CD4-positive, alpha-beta T cell (primary cell): ENCODE results near the gene CASP7. TPM values are rescaled to one million over a fixed set of nuclear protein-coding genes. Genes with fewer than 3 reads are reported as not detected.

Experiments
- ATAC-seq: fragments of 200-7000 bp; cut with Tn5 transposase; one replicate; pipeline ENCODE4 v1.10.0; 2022; ENCODE audit warnings: mild to moderate bottlenecking; ENCODE audit not compliant: poor library complexity
- CTCF ChIA-PET: fragments of 350-600 bp; sonication (Branson Sonifier 250); formaldehyde crosslinking; loops from one replicate; lab custom pipeline; 2021; ENCODE audit warnings: antibody characterized with exemption, inconsistent platforms; lab: Charles Lee
- POLR2A ChIA-PET: fragments of 350-600 bp; sonication (Branson Sonifier 250); formaldehyde crosslinking; loops from one replicate; lab custom pipeline; 2021; ENCODE audit warnings: antibody characterized with exemption, inconsistent platforms; lab: Charles Lee
- DNase-seq, 14 experiments: peaks; one replicate each; pipeline ENCODE4 v3.0.0-alpha.2; 2013 to 2020; ENCODE audit warnings: mixed read lengths in 2 of 14
- H3K27ac ChIP-seq, 2 donors: one replicate each; pipeline versions ENCODE4 v1.5.1 to v1.7.0; 2013; ENCODE audit warnings: low read length in 2 of 2, low read depth in 1 of 2, mild to moderate bottlenecking in 1 of 2
- H3K27me3 ChIP-seq, 2 experiments: 1 replicate in 1 of 2; 2 replicates in 1 of 2; pipeline versions ENCODE4 v1.6.1 to v1.7.0; 2013; ENCODE audit warnings: low read length in 2 of 2, control low read depth in 1 of 2, mild to moderate bottlenecking in 1 of 2, moderate library complexity in 1 of 2; ENCODE audit not compliant: insufficient read depth in 2 of 2, control insufficient read depth in 1 of 2
- H3K36me3 ChIP-seq: one replicate; pipeline ENCODE4 v1.6.1; 2013; ENCODE audit warnings: low read length, control low read depth; ENCODE audit not compliant: insufficient read depth
- H3K4me1 ChIP-seq: one replicate; pipeline ENCODE4 v1.6.1; 2013; ENCODE audit warnings: low read length, control low read depth; ENCODE audit not compliant: insufficient read depth
- H3K4me3 ChIP-seq: one replicate; pipeline ENCODE4 v1.5.1; 2013; ENCODE audit warnings: mild to moderate bottlenecking, low read length, moderate library complexity
- H3K9me3 ChIP-seq, 2 experiments: 1 replicate in 1 of 2; 2 replicates in 1 of 2; pipeline versions ENCODE4 v1.6.1 to v1.7.0; 2013; ENCODE audit warnings: low read length in 2 of 2, mild to moderate bottlenecking in 2 of 2, control low read depth in 1 of 2, moderate library complexity in 1 of 2; ENCODE audit not compliant: control insufficient read depth in 1 of 2, insufficient read depth in 1 of 2
- H3K27ac Mint-ChIP-seq: one replicate; pipeline ENCODE4 v1.8.0; 2020; ENCODE audit warnings: mixed read lengths
- H3K27me3 Mint-ChIP-seq: one replicate; pipeline ENCODE4 v1.8.0; 2021; ENCODE audit warnings: mixed read lengths
- H3K36me3 Mint-ChIP-seq: one replicate; pipeline ENCODE4 v1.8.0; 2021; ENCODE audit warnings: low read depth, mixed read lengths
- H3K4me1 Mint-ChIP-seq: one replicate; pipeline ENCODE4 v1.8.0; 2021; ENCODE audit warnings: low read depth, mixed read lengths
- H3K4me3 Mint-ChIP-seq: one replicate; pipeline ENCODE4 v1.8.0; 2020; ENCODE audit warnings: mild to moderate bottlenecking, mixed read lengths
- H3K9me3 Mint-ChIP-seq: one replicate; pipeline ENCODE4 v1.8.0; 2020; ENCODE audit warnings: mixed read lengths
- CTCF ChIP-seq: fragments of 200-600 bp; IDR thresholded peaks from one replicate; pipeline ENCODE4 v1.8.0; 2022; ENCODE audit warnings: antibody characterized with exemption, mild to moderate bottlenecking
- intact Hi-C, 2 experiments: fragments of 100-400 bp; cut with DNase I in 1 of 2; cut with micrococcal nuclease in 1 of 2; formaldehyde crosslinking; loops; one replicate each; pipeline versions ENCODE4 v1.15.1 to v1.9.0; 2023 to 2025; cut with DNase I, micrococcal nuclease
- total RNA-seq, 174 experiments: library from RNA in 2 of 174; stranded (reverse) in 2 of 174; gene quantifications; one replicate each; pipeline ENCODE4 v1.2.3 and lab custom pipeline; 2021 to 2026

Gene CASP7
- total RNA-seq, 2 experiments from 2014 or later: 8.5 to 8.6 TPM

GRCh38 chr10:113733635-113734034 is 53.9 kb downstream of the CASP7 start:
- no peaks in the 10 kb centered on the region for H3K27me3 ChIP-seq
- no peak for TF ChIP-seq CTCF
- intact Hi-C loops: no loop called here
- ChIA-PET CTCF (no interaction called here), POLR2A (no interaction called here)
- Mint-ChIP-seq H3K27ac (no peak overlapping the region), H3K27me3 (no peaks in the 10 kb centered on the region), H3K36me3 (peaks cover 34% of the 10 kb centered on the region), H3K4me3 (no peak overlapping the region), H3K9me3 (no peaks in the 10 kb centered on the region), H3K4me1 (no peaks in the 10 kb centered on the region)
- H3K4me3 ChIP-seq: no peak overlapping the region
- no peak for DNase-seq
- H3K36me3 ChIP-seq: peaks cover 15% of the 10 kb centered on the region
- no peak overlapping the region for H3K27ac ChIP-seq
- no peaks in the 10 kb centered on the region for H3K4me1 ChIP-seq
- H3K9me3 ChIP-seq: no peaks in the 10 kb centered on the region
- no peak for ATAC-seq

- no peak overlapping the region for H3K27ac Mint-ChIP-seq
- no peak overlapping the region for H3K4me3 ChIP-seq
- ChIA-PET CTCF (no interaction called here), POLR2A (no interaction called here)
- no peaks in the 10 kb centered on the region for H3K36me3 ChIP-seq
- no peaks in the 10 kb centered on the region for H3K9me3 ChIP-seq
- H3K27ac ChIP-seq: no peak overlapping the region
- no peaks in the 10 kb centered on the region for H3K27me3 ChIP-seq
- no peaks in the 10 kb centered on the region for H3K4me1 ChIP-seq
- no peak for TF ChIP-seq CTCF
- ATAC-seq: no peak
- no peaks in the 10 kb centered on the region for H3K9me3 Mint-ChIP-seq
- no peak for DNase-seq
- peaks cover 13% of the 10 kb centered on the region for H3K36me3 Mint-ChIP-seq
- intact Hi-C loops: no loop called here
- no peak overlapping the region for H3K4me3 Mint-ChIP-seq
- H3K27me3 Mint-ChIP-seq: peaks cover 6% of the 10 kb centered on the region
- H3K4me1 Mint-ChIP-seq: no peaks in the 10 kb centered on the region
Measured at GRCh38 chr10:113735913-113736312, 56.2 kb downstream of the CASP7 start.

- ChIA-PET CTCF (no interaction called here), POLR2A (no interaction called here)
- H3K4me1 ChIP-seq: no peaks in the 10 kb centered on the region
- peaks cover 6% of the 10 kb centered on the region for H3K27me3 Mint-ChIP-seq
- no peaks in the 10 kb centered on the region for H3K9me3 Mint-ChIP-seq
- H3K4me1 Mint-ChIP-seq: no peaks in the 10 kb centered on the region
- H3K36me3 Mint-ChIP-seq: peaks cover 9% of the 10 kb centered on the region
- no peaks in the 10 kb centered on the region for H3K27me3 ChIP-seq
- no peak overlapping the region for H3K4me3 ChIP-seq
- H3K27ac ChIP-seq: no peak overlapping the region
- intact Hi-C loops: no loop called here
- no peaks in the 10 kb centered on the region for H3K36me3 ChIP-seq
- DNase-seq (no peak), ATAC-seq (no peak)
- H3K27ac Mint-ChIP-seq: no peak overlapping the region
- no peak for TF ChIP-seq CTCF
- H3K9me3 ChIP-seq: no peaks in the 10 kb centered on the region
- H3K4me3 Mint-ChIP-seq: no peak overlapping the region
Measured at GRCh38 chr10:113736576-113736975, 56.9 kb downstream of the CASP7 start.
